Trophoblast cell (in vitro differentiated cells and primary cell): Measurements from ENCODE around the gene ACTMAP.

Experiments used
- DNase-seq, 2 donors: peaks; one replicate each; pipeline ENCODE4 v3.0.0-alpha.2; 2016
- H2AFZ ChIP-seq: 2 replicates; pipeline ENCODE4 v1.6.1; 2013; ENCODE audit warnings: low read length, moderate library complexity, mild to moderate bottlenecking; ENCODE audit not compliant: insufficient read depth, poor library complexity
- H2AK5ac ChIP-seq: 2 replicates; pipeline ENCODE4 v1.6.1; 2013; ENCODE audit warnings: mild to moderate bottlenecking, low read length
- H2BK120ac ChIP-seq: 2 replicates; pipeline ENCODE4 v1.6.1; 2013; ENCODE audit warnings: low read length, mild to moderate bottlenecking, moderate library complexity; ENCODE audit not compliant: insufficient read depth, poor library complexity
- H2BK12ac ChIP-seq: 2 replicates; pipeline ENCODE4 v1.6.1; 2013; ENCODE audit warnings: mild to moderate bottlenecking, low read length, moderate library complexity
- H2BK5ac ChIP-seq: 2 replicates; pipeline ENCODE4 v1.6.1; 2013; ENCODE audit warnings: low read length, low read depth, moderate library complexity, mild to moderate bottlenecking; ENCODE audit not compliant: poor library complexity
- H3K14ac ChIP-seq: 2 replicates; pipeline ENCODE4 v1.6.1; 2013; ENCODE audit warnings: mild to moderate bottlenecking, low read length
- H3K18ac ChIP-seq: 2 replicates; pipeline ENCODE4 v1.6.1; 2013; ENCODE audit warnings: mild to moderate bottlenecking, low read length
- H3K23ac ChIP-seq: 2 replicates; pipeline ENCODE4 v1.6.1; 2013; ENCODE audit warnings: low read length
- H3K27ac ChIP-seq: 2 replicates; pipeline ENCODE4 v1.5.1; 2013; ENCODE audit warnings: low read depth, mild to moderate bottlenecking, inconsistent platforms, low read length, moderate library complexity
- H3K27me3 ChIP-seq: 2 replicates; pipeline ENCODE4 v1.6.1; 2013; ENCODE audit warnings: inconsistent platforms, mild to moderate bottlenecking, low read length, moderate library complexity; ENCODE audit not compliant: insufficient read depth
- H3K36me3 ChIP-seq, 2 experiments: 1 replicate in 1 of 2; 2 replicates in 1 of 2; pipeline ENCODE4 v1.6.1; 2013; ENCODE audit warnings: low read length in 2 of 2, mild to moderate bottlenecking in 2 of 2, moderate library complexity in 1 of 2; ENCODE audit not compliant: insufficient read depth in 2 of 2, control insufficient read depth in 1 of 2
- H3K4ac ChIP-seq: 2 replicates; pipeline ENCODE4 v1.6.1; 2013; ENCODE audit warnings: low read depth, mild to moderate bottlenecking, low read length, moderate library complexity
- H3K4me1 ChIP-seq, 2 experiments: 1 replicate in 1 of 2; 2 replicates in 1 of 2; pipeline ENCODE4 v1.6.1; 2013; ENCODE audit warnings: low read length in 2 of 2, mild to moderate bottlenecking in 2 of 2, moderate library complexity in 1 of 2; ENCODE audit not compliant: insufficient read depth in 2 of 2, control insufficient read depth in 1 of 2
- H3K4me2 ChIP-seq: 2 replicates; pipeline ENCODE4 v1.6.1; 2013; ENCODE audit warnings: inconsistent platforms, mild to moderate bottlenecking, low read length, moderate library complexity
- H3K4me3 ChIP-seq: 2 replicates; pipeline ENCODE4 v1.5.1; 2013; ENCODE audit warnings: mild to moderate bottlenecking, low read depth, low read length, inconsistent platforms
- H3K79me1 ChIP-seq: one replicate; pipeline ENCODE4 v1.6.1; 2013; ENCODE audit warnings: low read length
- H3K79me2 ChIP-seq: 2 replicates; pipeline ENCODE4 v1.6.1; 2013; ENCODE audit warnings: low read length, mild to moderate bottlenecking; ENCODE audit not compliant: control insufficient read depth, insufficient read depth, poor library complexity
- H3K9ac ChIP-seq: 2 replicates; pipeline ENCODE4 v1.6.1; 2013; ENCODE audit warnings: mild to moderate bottlenecking, low read length
- H3K9me3 ChIP-seq: 2 replicates; pipeline ENCODE4 v1.6.1; 2013; ENCODE audit warnings: low read depth, mild to moderate bottlenecking, control low read depth, inconsistent platforms, low read length; ENCODE audit not compliant: insufficient read depth
- H4K12ac ChIP-seq: 2 replicates; pipeline ENCODE4 v1.6.1; 2013; ENCODE audit warnings: low read depth, mild to moderate bottlenecking, low read length, moderate library complexity
- H4K8ac ChIP-seq: 2 replicates; pipeline ENCODE4 v1.6.1; 2013; ENCODE audit warnings: low read depth, mild to moderate bottlenecking, low read length, moderate library complexity
- H4K91ac ChIP-seq: one replicate; pipeline ENCODE4 v1.6.1; 2013; ENCODE audit warnings: low read depth, mild to moderate bottlenecking, low read length, moderate library complexity
- WGBS: extraction: QIAGEN DNeasy Blood & Tissue Kit; methylation state at CpG from one replicate; pipeline ENCODE4 v1.1.7; 2013; ENCODE audit warnings: missing lambda C conversion rate; ENCODE audit not compliant: insufficient read length, insufficient coverage; ENCODE audit errors: extremely low coverage; 5-methylcytosine and 5-hydroxymethylcytosine counted together

ACTMAP gene

DNA sequence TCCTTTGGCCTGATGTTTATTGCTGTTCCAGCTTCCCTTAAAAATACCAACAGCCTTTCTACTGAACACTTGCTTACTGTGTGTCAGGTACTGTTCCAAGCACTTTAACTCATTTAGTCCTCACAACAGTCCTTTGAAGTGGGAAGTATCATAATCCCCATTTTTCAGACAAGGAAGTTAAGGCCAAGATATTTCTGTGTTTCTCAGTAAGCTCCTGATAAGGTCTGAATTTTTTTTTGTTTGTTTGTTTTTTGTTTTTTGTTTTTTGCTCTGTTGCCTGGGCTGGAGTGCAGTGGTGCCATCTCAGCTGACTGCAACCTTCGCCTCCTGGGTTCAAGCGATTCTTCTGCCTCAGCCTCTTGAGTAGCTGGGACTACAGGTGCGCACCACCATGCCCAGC is 8.2 kb upstream of the ACTMAP start:
- Histone ChIP-seq H3K9ac (no peak overlapping the region), H3K14ac (no peak overlapping the region), H3K27ac (no peak overlapping the region), H3K4ac (no peak overlapping the region), H3K4me1 (peaks cover 20 to 27% of the 10 kb centered on the region in 2 experiments), H2AFZ (no peak overlapping the region), H3K4me2 (no peak overlapping the region), H3K4me3 (no peak overlapping the region), H4K8ac (no peak overlapping the region), H3K27me3 (no peaks in the 10 kb centered on the region), H2BK120ac (no peak overlapping the region), H2BK12ac (no peak overlapping the region), H3K79me2 (peaks cover 21% of the 10 kb centered on the region), H3K23ac (no peak overlapping the region), H3K9me3 (peaks cover 2% of the 10 kb centered on the region), H3K36me3 (peaks cover 70 to 76% of the 10 kb centered on the region in 2 experiments), H2AK5ac (no peak overlapping the region), H4K91ac (no peak overlapping the region), H3K79me1 (peaks cover 5% of the 10 kb centered on the region), H3K18ac (no peak overlapping the region), H4K12ac (no peak overlapping the region), H2BK5ac (no peak overlapping the region)
- WGBS: no CpG with 5 or more reads among the region's 3 CpGs
- DNase-seq: no peak

DNA sequence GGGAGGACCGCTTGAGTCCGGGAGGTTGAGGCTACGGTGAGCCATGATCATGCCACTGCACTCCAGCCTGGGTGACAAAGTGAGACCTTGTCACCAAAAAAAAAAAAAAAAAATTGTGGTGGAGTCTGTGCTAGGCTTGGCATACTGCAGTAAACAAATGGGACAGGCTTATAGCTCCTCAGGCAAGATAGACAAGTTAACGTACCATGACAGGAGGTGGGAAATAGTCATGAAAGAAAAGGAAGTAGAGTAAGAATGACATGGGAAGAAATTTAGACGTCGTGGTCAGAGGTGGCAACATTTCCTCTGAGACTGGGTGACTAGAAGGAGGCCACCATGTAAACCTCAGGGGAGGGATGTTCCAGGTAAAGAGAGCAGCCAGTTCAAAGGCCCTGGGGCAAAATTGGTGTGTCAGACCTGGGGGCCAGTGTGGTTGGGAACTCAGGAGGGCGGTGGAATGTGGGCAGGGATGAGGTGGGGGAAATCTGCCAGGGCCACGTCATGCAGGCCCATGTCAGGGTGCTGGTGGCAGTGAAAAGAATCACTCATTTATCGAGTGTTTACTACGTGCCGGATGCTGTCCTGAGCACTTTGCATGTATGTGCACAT is 6.3 kb upstream of the ACTMAP start:
- Histone ChIP-seq H3K9me3 (no peaks in the 10 kb centered on the region), H3K14ac (no peak overlapping the region), H2BK5ac (no peak overlapping the region), H3K79me1 (peaks cover 6% of the 10 kb centered on the region), H2AFZ (no peak overlapping the region), H3K23ac (no peak overlapping the region), H3K18ac (peak overlapping the region; percentile 64), H3K27me3 (no peaks in the 10 kb centered on the region), H4K12ac (peak overlapping the region; percentile 35), H3K27ac (no peak overlapping the region), H2AK5ac (no peak overlapping the region), H4K8ac (no peak overlapping the region), H3K79me2 (peaks cover 29% of the 10 kb centered on the region), H2BK120ac (no peak overlapping the region), H2BK12ac (no peak overlapping the region), H3K36me3 (peaks cover 52 to 57% of the 10 kb centered on the region in 2 experiments), H3K9ac (no peak overlapping the region), H3K4ac (peak overlapping the region; percentile 86), H3K4me1 (peaks cover 20 to 27% of the 10 kb centered on the region in 2 experiments), H3K4me3 (no peak overlapping the region), H3K4me2 (no peak overlapping the region), H4K91ac (no peak overlapping the region)
- peak; percentile 87 to 95 for DNase-seq
- no CpG with 5 or more reads among the region's 11 CpGs for WGBS

DNA sequence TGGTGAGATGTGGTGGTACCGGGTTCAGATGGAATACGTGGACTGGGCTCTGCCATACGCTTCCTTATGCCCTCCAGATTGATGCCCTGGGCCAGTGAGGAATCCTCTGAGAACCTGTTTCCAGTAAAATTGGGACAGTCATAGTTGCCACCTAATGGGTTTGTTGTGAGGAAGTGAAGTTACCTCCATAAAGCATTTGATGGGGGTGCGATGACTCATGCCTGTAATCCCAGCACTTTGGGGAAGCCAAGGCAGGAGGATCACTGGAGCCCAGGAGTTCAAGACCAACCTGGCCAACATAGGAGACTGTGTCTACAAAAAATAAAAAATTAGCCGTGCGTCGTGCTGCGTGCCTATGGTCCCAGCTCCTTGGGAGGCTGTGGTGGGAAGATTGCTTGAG is 5.5 kb upstream of the ACTMAP start:
- Histone ChIP-seq H2BK120ac (no peak overlapping the region), H3K36me3 (peaks cover 47 to 50% of the 10 kb centered on the region in 2 experiments), H3K27me3 (no peaks in the 10 kb centered on the region), H3K9ac (no peak overlapping the region), H3K9me3 (no peaks in the 10 kb centered on the region), H2BK12ac (no peak overlapping the region), H4K8ac (no peak overlapping the region), H4K91ac (no peak overlapping the region), H3K79me2 (peaks cover 34% of the 10 kb centered on the region), H3K4ac (peak overlapping the region; percentile 86), H2AK5ac (no peak overlapping the region), H3K4me2 (no peak overlapping the region), H3K4me1 (peaks cover 20 to 27% of the 10 kb centered on the region in 2 experiments), H2AFZ (no peak overlapping the region), H3K27ac (no peak overlapping the region), H3K23ac (no peak overlapping the region), H3K4me3 (no peak overlapping the region), H4K12ac (no peak overlapping the region), H3K79me1 (peaks cover 13% of the 10 kb centered on the region), H3K18ac (peak overlapping the region; percentile 49), H3K14ac (no peak overlapping the region), H2BK5ac (no peak overlapping the region)
- WGBS: no CpG with 5 or more reads among the region's 8 CpGs
- DNase-seq: peak in 1 of 2 donors; percentile 36

DNA sequence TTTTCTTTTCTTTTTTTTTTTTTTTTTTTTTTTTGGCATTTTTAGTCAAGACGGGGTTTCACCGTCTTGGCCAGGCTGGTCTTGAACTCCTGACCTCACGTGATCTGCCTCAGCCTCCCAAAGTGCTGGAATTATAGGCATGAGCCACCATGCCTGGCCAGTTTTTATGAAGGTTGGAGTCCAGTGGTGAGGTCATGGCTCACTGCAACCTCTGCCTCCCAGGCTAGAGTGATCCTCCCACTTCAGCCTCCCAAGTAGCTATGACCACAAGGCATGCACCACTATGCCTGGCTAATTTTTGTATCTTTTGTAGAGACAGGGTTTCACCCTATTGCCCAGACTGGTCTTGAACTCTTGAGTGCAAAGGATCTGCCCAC is 5.0 kb upstream of the ACTMAP start:
- Histone ChIP-seq H4K91ac (no peak overlapping the region), H3K9ac (no peak overlapping the region), H3K9me3 (no peaks in the 10 kb centered on the region), H3K4me1 (peaks cover 20 to 27% of the 10 kb centered on the region in 2 experiments), H2BK120ac (no peak overlapping the region), H3K27ac (no peak overlapping the region), H3K36me3 (peaks cover 42 to 45% of the 10 kb centered on the region in 2 experiments), H2BK5ac (no peak overlapping the region), H4K12ac (no peak overlapping the region), H3K79me2 (peaks cover 35% of the 10 kb centered on the region), H4K8ac (no peak overlapping the region), H3K4ac (peak overlapping the region; percentile 86), H2AFZ (no peak overlapping the region), H3K4me3 (no peak overlapping the region), H3K27me3 (no peaks in the 10 kb centered on the region), H2AK5ac (no peak overlapping the region), H3K18ac (peak overlapping the region; percentile 49), H3K23ac (no peak overlapping the region), H3K4me2 (no peak overlapping the region), H2BK12ac (no peak overlapping the region), H3K79me1 (peaks cover 14% of the 10 kb centered on the region), H3K14ac (no peak overlapping the region)
- DNase-seq: peak; percentile 76 to 83
- no CpG with 5 or more reads among the region's 3 CpGs for WGBS
